Liver (tissue), 9 donors: ENCODE data around the gene CAVIN4. TPM values are rescaled to one million over a fixed set of nuclear protein-coding genes. Genes with fewer than 3 reads are reported as not detected.

Experiments
- DNase-seq: peaks from one replicate; pipeline ENCODE4 v3.0.0-alpha.2; 2017; ENCODE audit warnings: low spot score
- H3K27ac ChIP-seq, 2 donors: one replicate each; pipeline ENCODE4 v1.7.0; 2013; ENCODE audit warnings: inconsistent platforms in 2 of 2, low read length in 2 of 2, control low read depth in 1 of 2, low read depth in 1 of 2, mild to moderate bottlenecking in 1 of 2
- H3K27me3 ChIP-seq, 4 donors: one replicate each; pipeline versions ENCODE4 v1.6.1 to v1.7.0; 2013; ENCODE audit warnings: low read length in 3 of 4, inconsistent platforms in 1 of 4, mild to moderate bottlenecking in 1 of 4, moderate library complexity in 1 of 4; ENCODE audit not compliant: control insufficient read depth in 4 of 4, insufficient read depth in 4 of 4
- H3K36me3 ChIP-seq, 4 donors: one replicate each; pipeline versions ENCODE4 v1.6.1 to v1.7.0; 2013; ENCODE audit warnings: low read length in 3 of 4, mild to moderate bottlenecking in 3 of 4, low read depth in 1 of 4, moderate library complexity in 1 of 4; ENCODE audit not compliant: control insufficient read depth in 4 of 4, insufficient read depth in 3 of 4
- H3K4me1 ChIP-seq, 4 donors: one replicate each; pipeline versions ENCODE4 v1.6.1 to v1.7.0; 2013; ENCODE audit warnings: low read length in 3 of 4, mild to moderate bottlenecking in 3 of 4, moderate library complexity in 1 of 4; ENCODE audit not compliant: control insufficient read depth in 4 of 4, insufficient read depth in 4 of 4
- H3K4me3 ChIP-seq, 3 donors: one replicate each; pipeline versions ENCODE4 v1.6.1 to v1.7.0; 2013; ENCODE audit warnings: low read length in 3 of 3, control low read depth in 1 of 3, low read depth in 1 of 3, mild to moderate bottlenecking in 1 of 3
- H3K9ac ChIP-seq, 2 donors: one replicate each; pipeline ENCODE4 v1.7.0; 2013; ENCODE audit warnings: low read length in 2 of 2, mild to moderate bottlenecking in 2 of 2, moderate library complexity in 2 of 2, control low read depth in 1 of 2, low read depth in 1 of 2
- H3K9me3 ChIP-seq, 4 donors: one replicate each; pipeline versions ENCODE4 v1.6.1 to v1.7.0; 2013; ENCODE audit warnings: low read length in 3 of 4; ENCODE audit not compliant: control insufficient read depth in 4 of 4
- ATF3 ChIP-seq: IDR thresholded peaks from 2 replicates; pipeline ENCODE4 v1.6.1; 2016; ENCODE audit warnings: antibody characterized with exemption
- CTCF ChIP-seq: fragments of 150-350 bp; IDR thresholded peaks from 2 replicates; pipeline ENCODE4 v1.5.1; 2017; ENCODE audit warnings: improper control_type of control experiment, low read depth, low read length; ENCODE audit not compliant: missing input control
- EGR1 ChIP-seq, 2 donors: IDR thresholded peaks; 2 replicates each; pipeline ENCODE4 v1.6.1; 2016 to 2018; ENCODE audit warnings: antibody characterized with exemption in 2 of 2, low read depth in 2 of 2
- FOXA1 ChIP-seq: IDR thresholded peaks from 2 replicates; pipeline ENCODE4 v1.6.1; 2016; ENCODE audit warnings: antibody characterized with exemption
- FOXA2 ChIP-seq: IDR thresholded peaks from 2 replicates; pipeline ENCODE4 v1.6.1; 2016; ENCODE audit warnings: antibody characterized with exemption
- GABPA ChIP-seq, 2 donors: IDR thresholded peaks in 1 of 2; conservative IDR thresholded peaks in 1 of 2; 2 replicates each; pipeline ENCODE4 v1.6.1; 2016; ENCODE audit warnings: antibody characterized with exemption in 2 of 2, mild to moderate bottlenecking in 1 of 2, moderate library complexity in 1 of 2
- HNF4A ChIP-seq, 2 donors: conservative IDR thresholded peaks; 2 replicates each; pipeline ENCODE4 v1.6.1; 2016; ENCODE audit warnings: antibody characterized with exemption in 2 of 2, mild to moderate bottlenecking in 2 of 2
- NR2F2 ChIP-seq: IDR thresholded peaks from 2 replicates; pipeline ENCODE4 v1.6.1; 2016; ENCODE audit warnings: antibody characterized with exemption
- RAD21 ChIP-seq, 2 donors: IDR thresholded peaks; 2 replicates each; pipeline ENCODE4 v1.6.1; 2016; ENCODE audit warnings: antibody characterized with exemption in 2 of 2, mild to moderate bottlenecking in 2 of 2
- RXRA ChIP-seq, 2 donors: IDR thresholded peaks; 2 replicates each; pipeline ENCODE4 v1.6.1; 2017 to 2018; ENCODE audit warnings: antibody characterized with exemption in 2 of 2, mild to moderate bottlenecking in 1 of 2
- TAF1 ChIP-seq: conservative IDR thresholded peaks from 2 replicates; pipeline ENCODE4 v1.6.1; 2016; ENCODE audit warnings: antibody characterized with exemption, mild to moderate bottlenecking
- YY1 ChIP-seq: IDR thresholded peaks from 2 replicates; pipeline ENCODE4 v1.6.1; 2016; ENCODE audit warnings: antibody characterized with exemption, mild to moderate bottlenecking
- WGBS: extraction: QIAGEN DNeasy Blood & Tissue Kit; methylation state at CpG from one replicate; pipeline ENCODE4 v1.1.7; 2013; 5-methylcytosine and 5-hydroxymethylcytosine counted together
- polyA plus RNA-seq, 2 donors: library from polyadenylated mRNA; stranded (reverse) in 1 of 2; unstranded in 1 of 2; fragments of 200-250 nt in 1 of 2; fragments of >200 nt in 1 of 2; fragmentation: Nextera tagmentation in 1 of 2; extraction: Ambion mirVana in 1 of 2; gene quantifications; one replicate each; pipeline versions ENCODE4 v1.2.1 to v1.2.3, GENCODE V29; 2013 to 2015
- total RNA-seq, 2 donors: library from RNA; depleted of rRNA; stranded (reverse); fragments of >200 nt; gene quantifications; one replicate each; pipeline ENCODE4 v1.2.3, GENCODE V29; 2014
- donor health status: healthy.
- donor health status: healthy.
- donor health status: healthy.
- donor health status: healthy.
- donor health status: healthy.

CAVIN4 gene
- total and polyA plus RNA-seq, 4 donors = 0.05 to 0.08 (median 0.06) TPM

DNA sequence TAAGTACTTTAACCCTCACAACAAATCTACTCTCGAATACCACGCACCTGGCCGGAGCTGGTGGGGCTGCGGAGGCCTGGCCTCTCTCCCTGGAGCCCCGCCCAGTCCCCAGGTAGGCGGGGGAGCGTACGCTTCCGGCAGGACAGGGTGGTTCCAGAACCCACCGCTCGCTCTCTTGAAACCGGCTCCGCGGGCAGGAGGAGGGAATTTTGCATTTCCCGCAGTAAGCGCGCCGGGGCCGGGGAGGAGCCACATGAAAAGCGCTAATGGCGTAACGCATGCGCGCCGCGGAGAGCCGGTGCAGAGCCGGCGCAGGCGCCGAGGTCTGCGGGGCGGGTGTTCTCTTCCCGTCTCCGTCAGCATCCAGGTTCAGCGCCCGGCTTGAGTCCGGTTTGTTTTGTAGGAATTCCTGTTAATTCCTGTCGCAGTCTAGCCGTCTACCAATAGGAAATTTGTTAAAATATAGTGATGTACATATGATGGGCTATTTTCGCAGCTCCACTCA lies 20.8 kb downstream of the CAVIN4 start:
- H3K9ac ChIP-seq = peak overlapping the region in 1 of 2 donors; percentile 28
- peak; percentile 76 for DNase-seq
- peak overlapping the region; percentile 35 to 59 (median 46) for H3K4me3 ChIP-seq
- TF ChIP-seq RXRA (IDR thresholded peaks at IDR 0.05) (no peak), EGR1 (IDR thresholded peaks at IDR 0.05; ENCODE audit: low read depth in 2 of 2) (peak; percentile 96 to 98), ATF3 (no peak), FOXA1 (no peak), FOXA2 (no peak), YY1 (peak; percentile 69)
- no peaks in the 10 kb centered on the region for H3K9me3 ChIP-seq
- WGBS = 1% methylated on average over 41 of the region's 41 CpGs
- H3K4me1 ChIP-seq = peaks cover 0 to 7% (median 5%) of the 10 kb centered on the region in 4 donors
- no peaks in the 10 kb centered on the region for H3K27me3 ChIP-seq
- H3K27ac ChIP-seq = no peak overlapping the region
- no peaks in the 10 kb centered on the region for H3K36me3 ChIP-seq

GRCh38 chr9:100600521-100601079 lies 22.7 kb downstream of the CAVIN4 start:
- no peak overlapping the region for H3K4me3 ChIP-seq
- 85% methylated on average over 7 of the region's 7 CpGs for WGBS

GRCh38 chr9:100601216-100601615 lies 23.3 kb downstream of the CAVIN4 start:
- no peak for DNase-seq
- no peaks in the 10 kb centered on the region for H3K27me3 ChIP-seq
- no peak overlapping the region for H3K4me3 ChIP-seq
- no peaks in the 10 kb centered on the region for H3K36me3 ChIP-seq
- H3K27ac ChIP-seq = no peak overlapping the region
- H3K9ac ChIP-seq = no peak overlapping the region
- H3K4me1 ChIP-seq = peaks cover 0 to 7% (median 5%) of the 10 kb centered on the region in 4 donors
- TF ChIP-seq RAD21 (IDR thresholded peaks at IDR 0.05) (peak; percentile 65 to 79), CTCF (peak; percentile 57), TAF1 (no peak)
- no peaks in the 10 kb centered on the region for H3K9me3 ChIP-seq

More at GRCh38 chr9:100600521-100601079, 22.7 kb downstream of the CAVIN4 start:
- H3K4me1 ChIP-seq = peaks cover 0 to 7% (median 5%) of the 10 kb centered on the region in 4 donors
- H3K9me3 ChIP-seq = no peaks in the 10 kb centered on the region
- H3K27me3 ChIP-seq = no peaks in the 10 kb centered on the region
- H3K36me3 ChIP-seq = no peaks in the 10 kb centered on the region
- H3K9ac ChIP-seq = no peak overlapping the region
- TF ChIP-seq HNF4A (conservative IDR thresholded peaks at IDR 0.05) (no peak), GABPA (IDR thresholded peaks at IDR 0.05 in 1 of 2, conservative IDR thresholded peaks at IDR 0.05 in 1 of 2) (no peak), ATF3 (no peak), RAD21 (IDR thresholded peaks at IDR 0.05) (no peak), NR2F2 (no peak)
- DNase-seq = no peak
- H3K27ac ChIP-seq = no peak overlapping the region
